Measurements from ENCODE around the gene CRIM1. TPM values are rescaled to one million over a fixed set of nuclear protein-coding genes. Genes with fewer than 3 reads are reported as not detected.
A peak's percentile ranks its signal among the peaks of the same experiment; 100 is the strongest.

The CRIM1 gene
- total RNA-seq, 6 experiments from 2014 or later: 731 to 946 (median 839) TPM

GRCh38 chr2:36477746-36478145 is 122.2 kb downstream of the CRIM1 start:
- Mint-ChIP-seq H3K27me3 (ENCODE audit: insufficient read depth) (peaks cover 88% of the 10 kb centered on the region), H3K4me3 (peak overlapping the region; percentile 68), H3K9me3 (peaks cover 66% of the 10 kb centered on the region), H3K4me1 (ENCODE audit: low read depth) (peaks cover 93% of the 10 kb centered on the region), H3K36me3 (ENCODE audit: low read depth) (peaks cover 98% of the 10 kb centered on the region), H3K27ac (peak overlapping the region; percentile 96)
- no peak for DNase-seq
- no peak for TF ChIP-seq CTCF (IDR thresholded peaks at IDR 0.05)

GRCh38 chr2:36478332-36478738 is 122.8 kb downstream of the CRIM1 start:
- H3K9me3 Mint-ChIP-seq: peaks cover 61% of the 10 kb centered on the region
- peaks cover 98% of the 10 kb centered on the region for H3K36me3 Mint-ChIP-seq (ENCODE audit: low read depth)
- peak overlapping the region; percentile 68 for H3K4me3 Mint-ChIP-seq
- peak overlapping the region; percentile 96 for H3K27ac Mint-ChIP-seq
- DNase-seq: peak; percentile 75
- H3K4me1 Mint-ChIP-seq (ENCODE audit: low read depth): peaks cover 93% of the 10 kb centered on the region
- H3K27me3 Mint-ChIP-seq (ENCODE audit: insufficient read depth): peaks cover 88% of the 10 kb centered on the region
- no peak for TF ChIP-seq CTCF (IDR thresholded peaks at IDR 0.05)

- Mint-ChIP-seq H3K36me3 (ENCODE audit: low read depth) (peaks cover 98% of the 10 kb centered on the region), H3K27ac (peak overlapping the region; percentile 96), H3K27me3 (ENCODE audit: insufficient read depth) (peaks cover 92% of the 10 kb centered on the region), H3K9me3 (peaks cover 59% of the 10 kb centered on the region), H3K4me3 (peak overlapping the region; percentile 68), H3K4me1 (ENCODE audit: low read depth) (peaks cover 93% of the 10 kb centered on the region)
- no peak for TF ChIP-seq CTCF (IDR thresholded peaks at IDR 0.05)
- DNase-seq: no peak
Measured at GRCh38 chr2:36478999-36479398, 123.4 kb downstream of the CRIM1 start.

GRCh38 chr2:36479406-36479805 is 123.8 kb downstream of the CRIM1 start:
- H3K27ac Mint-ChIP-seq: peak overlapping the region; percentile 96
- peak overlapping the region; percentile 68 for H3K4me3 Mint-ChIP-seq
- DNase-seq: no peak
- H3K36me3 Mint-ChIP-seq (ENCODE audit: low read depth): peaks cover 98% of the 10 kb centered on the region
- H3K27me3 Mint-ChIP-seq (ENCODE audit: insufficient read depth): peaks cover 93% of the 10 kb centered on the region
- peaks cover 93% of the 10 kb centered on the region for H3K4me1 Mint-ChIP-seq (ENCODE audit: low read depth)
- no peak for TF ChIP-seq CTCF (IDR thresholded peaks at IDR 0.05)
- H3K9me3 Mint-ChIP-seq: peaks cover 55% of the 10 kb centered on the region

- Mint-ChIP-seq H3K4me3 (peak overlapping the region; percentile 68; the same call in 1 of the 2 replicates), H3K4me1 (ENCODE audit: low read depth) (peaks cover 99% of the 10 kb centered on the region), H3K36me3 (ENCODE audit: low read depth) (peaks cover 96% of the 10 kb centered on the region), H3K27ac (peak overlapping the region; percentile 96), H3K9me3 (peaks cover 49% of the 10 kb centered on the region), H3K27me3 (ENCODE audit: insufficient read depth) (peaks cover 91% of the 10 kb centered on the region)
- no peak for DNase-seq
- TF ChIP-seq CTCF (IDR thresholded peaks at IDR 0.05): no peak
Measured at GRCh38 chr2:36480028-36480427, 124.5 kb downstream of the CRIM1 start.

- Mint-ChIP-seq H3K36me3 (ENCODE audit: low read depth) (peaks cover 90% of the 10 kb centered on the region), H3K4me1 (ENCODE audit: low read depth) (peaks cover 100% of the 10 kb centered on the region), H3K4me3 (peak overlapping the region; percentile 44; the same call in 1 of the 2 replicates), H3K27ac (peak overlapping the region; percentile 96), H3K9me3 (peaks cover 43% of the 10 kb centered on the region), H3K27me3 (ENCODE audit: insufficient read depth) (peaks cover 88% of the 10 kb centered on the region)
- TF ChIP-seq CTCF (IDR thresholded peaks at IDR 0.05): no peak
- DNase-seq: no peak
Measured at GRCh38 chr2:36480636-36481035, 125.1 kb downstream of the CRIM1 start.

All from HFFc6 (cell line).